Neural crest cell (in vitro differentiated cells): ENCODE results near the gene FFAR3. TPM values are rescaled to one million over a fixed set of nuclear protein-coding genes. Genes with fewer than 3 reads are reported as not detected.
"Not testable (repeated sequence)": the region's sequence is repeated elsewhere in the genome, so short reads cannot be mapped to it uniquely, and the experiment has no call there.

Experiments used
- DNase-seq: peaks from one replicate; pipeline ENCODE4 v3.0.0; 2021; ENCODE audit warnings: low read depth, mixed read lengths, low spot score
- H3K27ac Mint-ChIP-seq: one replicate; pipeline ENCODE4 v1.8.0; 2021; ENCODE audit warnings: mild to moderate bottlenecking, mixed read lengths; ENCODE audit not compliant: unreplicated experiment
- H3K27me3 Mint-ChIP-seq: 2 replicates; pipeline ENCODE4 v1.8.0; 2021; ENCODE audit warnings: low read depth, mild to moderate bottlenecking, mixed read lengths
- H3K36me3 Mint-ChIP-seq: 2 replicates; pipeline ENCODE4 v1.8.0; 2021; ENCODE audit warnings: low read depth, mild to moderate bottlenecking, mixed read lengths
- H3K4me1 Mint-ChIP-seq: 2 replicates; pipeline ENCODE4 v1.8.0; 2021; ENCODE audit warnings: mixed read lengths
- H3K4me3 Mint-ChIP-seq: one replicate; pipeline ENCODE4 v1.8.0; 2021; ENCODE audit warnings: mild to moderate bottlenecking, mixed read lengths
- H3K9me3 Mint-ChIP-seq: 2 replicates; pipeline ENCODE4 v1.8.0; 2021; ENCODE audit warnings: mixed read lengths
- total RNA-seq: library from RNA; stranded (reverse); gene quantifications from 2 replicates; pipeline ENCODE4 v1.2.1, GENCODE V29; 2021
- TF ChIP-seq, protein P1 (sequence below): fragments of 200-600 bp; sonication (generic); conservative IDR thresholded peaks from 2 replicates; pipeline ENCODE4 v1.5.0; 2021; ENCODE audit warnings: antibody characterized with exemption, mild to moderate bottlenecking

The FFAR3 gene
- total RNA-seq, 1 donor from 2014 or later: not detected

DNA sequence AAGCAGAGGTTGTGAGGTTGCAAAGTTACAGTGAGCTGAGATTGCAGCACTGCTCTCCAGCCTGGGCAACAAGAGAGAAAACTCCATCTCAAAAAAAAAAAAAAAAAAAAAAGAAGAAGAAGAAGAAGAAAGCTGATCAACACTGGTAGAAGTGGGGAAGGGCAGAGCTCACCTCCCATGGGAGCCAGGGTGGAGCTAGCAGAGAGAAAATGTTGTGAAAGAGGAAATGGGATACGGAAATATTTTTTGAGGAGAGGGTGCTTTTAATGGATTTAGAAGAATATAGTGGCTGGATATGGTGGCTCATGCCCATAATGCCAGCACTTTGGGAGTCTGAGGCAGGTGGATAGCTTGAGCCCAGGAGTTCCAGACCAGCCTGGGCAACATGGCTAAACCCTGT, 19.4 kb downstream of the FFAR3 start:
- Mint-ChIP-seq H3K4me3 (no peak overlapping the region), H3K9me3 (peaks cover 6% of the 10 kb centered on the region), H3K27ac (no peak overlapping the region), H3K36me3 (peaks cover 3% of the 10 kb centered on the region), H3K27me3 (peaks cover 65% of the 10 kb centered on the region), H3K4me1 (no peaks in the 10 kb centered on the region)
- DNase-seq: no peak
- TF ChIP-seq, protein P1, sequence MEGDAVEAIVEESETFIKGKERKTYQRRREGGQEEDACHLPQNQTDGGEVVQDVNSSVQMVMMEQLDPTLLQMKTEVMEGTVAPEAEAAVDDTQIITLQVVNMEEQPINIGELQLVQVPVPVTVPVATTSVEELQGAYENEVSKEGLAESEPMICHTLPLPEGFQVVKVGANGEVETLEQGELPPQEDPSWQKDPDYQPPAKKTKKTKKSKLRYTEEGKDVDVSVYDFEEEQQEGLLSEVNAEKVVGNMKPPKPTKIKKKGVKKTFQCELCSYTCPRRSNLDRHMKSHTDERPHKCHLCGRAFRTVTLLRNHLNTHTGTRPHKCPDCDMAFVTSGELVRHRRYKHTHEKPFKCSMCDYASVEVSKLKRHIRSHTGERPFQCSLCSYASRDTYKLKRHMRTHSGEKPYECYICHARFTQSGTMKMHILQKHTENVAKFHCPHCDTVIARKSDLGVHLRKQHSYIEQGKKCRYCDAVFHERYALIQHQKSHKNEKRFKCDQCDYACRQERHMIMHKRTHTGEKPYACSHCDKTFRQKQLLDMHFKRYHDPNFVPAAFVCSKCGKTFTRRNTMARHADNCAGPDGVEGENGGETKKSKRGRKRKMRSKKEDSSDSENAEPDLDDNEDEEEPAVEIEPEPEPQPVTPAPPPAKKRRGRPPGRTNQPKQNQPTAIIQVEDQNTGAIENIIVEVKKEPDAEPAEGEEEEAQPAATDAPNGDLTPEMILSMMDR: no peak

DNA sequence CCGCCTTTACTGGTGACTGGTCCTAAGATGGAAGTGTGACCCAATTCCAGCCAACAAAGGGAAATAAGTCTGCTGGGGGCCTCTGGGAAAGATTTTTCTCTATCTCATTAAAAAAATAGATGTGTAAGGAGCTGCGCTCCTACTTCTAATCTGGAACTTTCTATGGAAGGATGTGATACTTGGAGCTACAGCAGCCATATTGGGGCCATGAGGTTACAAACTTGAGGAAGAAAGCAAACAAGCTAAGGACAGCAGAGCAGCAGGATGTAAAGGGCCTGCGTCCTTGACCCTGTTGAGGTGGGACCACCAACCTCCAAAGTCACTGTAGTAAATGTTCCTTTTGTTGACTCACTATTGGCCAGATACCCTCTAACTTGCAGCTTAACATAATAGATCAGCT, 20.1 kb downstream of the FFAR3 start:
- peaks cover 3% of the 10 kb centered on the region for H3K36me3 Mint-ChIP-seq
- no peaks in the 10 kb centered on the region for H3K4me1 Mint-ChIP-seq
- no peak for DNase-seq
- peaks cover 65% of the 10 kb centered on the region for H3K27me3 Mint-ChIP-seq
- no peak overlapping the region for H3K27ac Mint-ChIP-seq
- peaks cover 9% of the 10 kb centered on the region for H3K9me3 Mint-ChIP-seq
- H3K4me3 Mint-ChIP-seq: no peak overlapping the region
- TF ChIP-seq, protein P1: no peak

DNA sequence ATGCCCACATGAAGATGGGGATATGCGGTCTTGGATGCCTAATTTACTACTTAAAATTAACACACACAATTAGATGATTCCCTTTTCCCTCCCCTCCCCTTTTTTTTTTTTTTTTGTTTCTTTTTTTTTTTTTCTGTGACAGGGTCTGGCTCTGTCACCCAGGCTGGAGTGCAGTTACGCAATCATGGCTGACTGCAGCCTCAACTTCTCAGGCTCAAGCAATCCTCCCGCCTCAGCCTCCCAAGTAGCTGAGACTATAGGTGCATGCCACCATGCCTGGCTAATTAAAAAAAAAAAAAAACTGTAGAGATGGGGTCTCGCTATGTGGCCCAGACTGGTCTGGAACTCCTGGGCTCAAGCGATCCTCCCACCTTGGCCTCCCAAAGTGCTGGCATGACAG, 21.3 kb downstream of the FFAR3 start:
- not testable (repeated sequence) for H3K36me3 Mint-ChIP-seq, DNase-seq, H3K4me3 Mint-ChIP-seq, H3K27ac Mint-ChIP-seq, H3K4me1 Mint-ChIP-seq, H3K9me3 Mint-ChIP-seq
- H3K27me3 Mint-ChIP-seq: peaks cover 56% of the 10 kb centered on the region

DNA sequence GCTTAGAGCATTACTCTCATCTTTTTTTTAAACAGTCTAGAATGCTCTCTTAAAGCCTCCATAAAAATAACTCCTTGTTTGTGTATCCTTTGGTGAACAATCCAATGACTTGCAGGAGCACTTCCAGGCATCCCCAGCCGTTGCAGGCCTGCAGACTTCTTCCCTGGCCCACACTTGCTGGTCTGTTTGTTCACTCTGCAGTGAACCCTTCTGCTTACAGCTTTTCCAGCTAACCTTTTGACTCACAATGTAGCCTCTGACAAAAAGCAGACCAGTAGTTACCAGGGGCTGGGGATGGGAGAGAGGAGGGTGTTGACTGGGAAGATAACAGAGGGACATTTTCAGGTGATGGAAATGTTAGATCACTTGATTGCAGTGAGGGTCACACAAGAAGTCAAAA, 21.7 kb downstream of the FFAR3 start:
- H3K9me3 Mint-ChIP-seq: peaks cover 11% of the 10 kb centered on the region
- peaks cover 6% of the 10 kb centered on the region for H3K36me3 Mint-ChIP-seq
- H3K4me3 Mint-ChIP-seq: no peak overlapping the region
- H3K27me3 Mint-ChIP-seq: peaks cover 53% of the 10 kb centered on the region
- no peak for DNase-seq
- no peak overlapping the region for H3K27ac Mint-ChIP-seq
- TF ChIP-seq, protein P1: no peak
- no peaks in the 10 kb centered on the region for H3K4me1 Mint-ChIP-seq

DNA sequence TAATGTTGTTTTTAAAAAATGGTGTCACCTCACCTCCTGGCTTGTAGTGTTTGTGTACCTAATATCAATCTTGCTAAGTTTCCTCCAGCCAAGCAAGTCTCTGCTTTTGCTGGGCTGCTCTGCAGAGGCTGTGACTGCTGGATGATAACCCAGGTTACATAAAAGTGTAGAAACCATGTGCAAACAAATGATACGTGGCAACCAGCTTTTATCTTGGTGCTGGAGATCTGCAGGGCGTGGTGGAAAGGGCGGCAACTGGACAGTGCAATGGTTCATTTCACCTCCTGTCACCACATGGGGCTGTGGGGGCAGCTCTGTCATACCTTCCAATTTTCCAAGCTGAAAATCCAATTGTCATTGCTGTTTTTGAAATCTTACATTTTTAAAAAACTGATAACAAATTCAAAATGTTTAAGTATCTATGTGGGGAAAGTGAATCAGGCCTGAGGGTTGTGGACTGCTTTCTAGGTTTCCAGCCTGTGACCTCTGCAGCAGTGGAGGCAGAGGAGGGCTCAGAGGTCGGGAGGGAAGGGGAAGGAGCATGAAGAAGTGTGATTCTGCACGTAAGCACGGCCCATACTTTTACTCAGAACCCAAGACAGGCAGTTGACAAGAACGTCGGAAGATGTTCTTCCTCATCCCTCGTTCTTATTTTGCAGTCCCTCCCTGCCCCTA, 22.3 kb downstream of the FFAR3 start:
- H3K4me3 Mint-ChIP-seq: no peak overlapping the region
- H3K36me3 Mint-ChIP-seq: peaks cover 6% of the 10 kb centered on the region
- H3K27ac Mint-ChIP-seq: no peak overlapping the region
- H3K27me3 Mint-ChIP-seq: peaks cover 48% of the 10 kb centered on the region
- TF ChIP-seq, protein P1: no peak
- H3K9me3 Mint-ChIP-seq: peaks cover 11% of the 10 kb centered on the region
- no peak for DNase-seq
- H3K4me1 Mint-ChIP-seq: no peaks in the 10 kb centered on the region

DNA sequence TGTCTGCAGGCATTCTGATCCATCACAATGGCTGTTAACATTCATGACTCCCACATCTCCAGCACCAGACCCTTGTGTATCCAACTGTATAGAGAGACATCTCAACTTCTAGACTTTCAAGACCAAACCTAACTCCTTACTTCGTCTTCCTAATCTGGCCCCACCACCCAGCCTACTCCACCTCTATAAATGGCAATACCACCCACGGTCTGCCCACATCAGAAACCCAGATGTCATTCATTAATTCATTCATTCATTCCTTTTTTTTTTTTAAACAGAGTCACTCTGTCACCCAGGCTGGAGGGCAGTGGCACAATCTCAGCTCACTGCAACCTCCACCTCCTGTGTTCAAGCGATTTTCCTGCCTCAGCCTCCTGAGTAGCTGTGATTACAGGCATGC, 23.1 kb downstream of the FFAR3 start:
- H3K27ac Mint-ChIP-seq: no peak overlapping the region
- no peak overlapping the region for H3K4me3 Mint-ChIP-seq
- H3K36me3 Mint-ChIP-seq: peaks cover 6% of the 10 kb centered on the region
- DNase-seq: no peak
- peaks cover 41% of the 10 kb centered on the region for H3K27me3 Mint-ChIP-seq
- TF ChIP-seq, protein P1: no peak
- peaks cover 12% of the 10 kb centered on the region for H3K9me3 Mint-ChIP-seq
- H3K4me1 Mint-ChIP-seq: no peaks in the 10 kb centered on the region
